GM03348 (cell line): Measurements from ENCODE around the gene ZNF610.
"Not testable (repeated sequence)": the region's sequence is repeated elsewhere in the genome, so short reads cannot be mapped to it uniquely, and the experiment has no call there.

Source experiments
- DNase-seq: peaks from one replicate; pipeline ENCODE4 v3.0.0; 2012; ENCODE audit warnings: low spot score

Gene ZNF610

GRCh38 chr19:52336117-52336790, at the start of gene ZNF610:
Gene ZNF610 (plus strand): TSS chr19:52336243. CDS start chr19:52349173, 12,930 bp downstream.
- DNase-seq, result peak; percentile 95

DNA sequence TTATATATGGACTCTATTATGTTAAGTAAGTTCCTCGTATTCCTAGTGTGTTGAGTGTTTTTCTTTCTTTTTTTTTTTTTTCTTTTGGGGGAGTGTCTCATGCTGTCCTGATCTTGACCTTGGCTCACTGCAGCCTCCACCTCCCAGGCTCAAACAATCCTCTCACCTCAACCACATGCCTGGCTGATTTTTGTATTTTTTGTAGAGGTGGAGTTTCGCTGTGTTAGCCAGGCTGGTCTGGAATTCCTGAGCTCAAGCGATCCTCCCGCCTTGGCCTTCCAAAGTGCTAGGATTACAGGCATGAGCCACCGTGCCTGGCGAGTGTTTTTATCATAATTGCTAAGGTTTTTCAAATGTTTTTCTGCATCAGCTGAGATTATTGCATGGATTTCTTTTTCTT, 49.8 kb upstream of the ZNF610 start:
- DNase-seq, result no peak

DNA sequence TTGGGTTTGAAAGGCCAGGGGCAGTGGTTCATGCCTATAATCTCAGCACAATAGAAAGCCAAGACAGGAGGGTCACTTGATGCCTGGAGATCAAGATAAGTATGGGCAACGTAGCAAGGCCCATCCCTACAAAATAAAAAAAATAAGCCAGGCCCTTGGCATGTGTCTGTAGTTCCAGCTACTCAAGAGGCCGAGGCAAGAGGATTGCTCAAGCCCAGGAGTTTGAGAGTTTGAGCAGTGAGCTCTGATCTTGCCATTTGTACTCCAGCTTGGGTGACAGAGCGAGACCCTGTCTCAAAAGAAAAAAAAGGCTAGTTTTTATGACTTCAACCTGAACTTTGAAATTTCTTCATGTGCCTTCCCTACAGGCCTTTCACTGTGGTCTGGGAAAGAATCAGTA, 44.3 kb upstream of the ZNF610 start:
- no peak for DNase-seq

- DNase-seq, result not testable (repeated sequence)
These were observed 43.1 kb upstream of the ZNF610 start for GRCh38 chr19:52292946-52293345.

- DNase-seq, result peak; percentile 22
These were observed 39.7 kb upstream of the ZNF610 start for GRCh38 chr19:52296400-52296772.

DNA sequence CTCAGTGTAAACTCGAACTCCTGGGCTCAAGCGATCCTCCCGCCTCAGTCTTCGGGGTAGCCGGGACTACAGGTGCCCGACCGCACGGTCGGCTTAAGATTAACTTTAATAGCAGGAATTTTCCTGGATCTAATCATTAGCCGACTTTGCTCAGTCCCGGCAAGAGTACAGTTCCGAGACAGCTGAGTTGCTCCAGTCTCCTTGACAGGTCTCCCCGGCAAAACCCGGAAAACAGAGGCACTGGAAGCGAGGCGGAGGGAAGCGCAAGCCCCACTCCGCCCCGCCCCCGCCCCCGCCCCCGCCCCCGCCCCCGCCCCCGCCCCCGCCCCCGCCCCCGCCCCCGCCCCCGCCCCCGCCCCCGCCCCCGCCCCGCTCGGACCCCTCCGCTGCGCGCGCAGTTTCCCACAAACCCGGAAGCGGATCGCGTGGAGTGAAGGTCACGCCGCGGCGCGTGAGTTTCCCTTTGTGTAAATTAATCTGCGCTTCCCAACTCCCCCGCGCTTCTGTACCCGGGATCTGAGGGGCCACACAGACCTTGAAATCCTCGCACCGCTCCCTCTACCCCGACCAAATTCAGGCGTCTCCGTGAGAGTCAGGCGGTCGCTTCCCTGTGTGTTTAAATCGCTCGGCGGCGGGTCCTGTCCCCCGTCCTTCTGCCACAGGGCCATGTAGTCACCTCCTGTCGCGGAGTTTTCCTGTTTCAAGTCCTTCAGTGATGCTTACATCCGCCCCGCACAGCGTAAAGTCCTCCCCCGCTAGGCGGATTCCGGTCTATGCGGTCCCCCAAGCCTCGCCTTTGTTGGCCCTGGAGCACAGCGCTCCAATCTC, 39.1 kb upstream of the ZNF610 start, which contains the start of gene ZNF480:
ZNF480 (plus strand) TSS at position 397 of the 828 bp plus-strand sequence. CDS start 3,244 bp downstream, outside the sequence.
- peak; percentile 96 for DNase-seq

DNA sequence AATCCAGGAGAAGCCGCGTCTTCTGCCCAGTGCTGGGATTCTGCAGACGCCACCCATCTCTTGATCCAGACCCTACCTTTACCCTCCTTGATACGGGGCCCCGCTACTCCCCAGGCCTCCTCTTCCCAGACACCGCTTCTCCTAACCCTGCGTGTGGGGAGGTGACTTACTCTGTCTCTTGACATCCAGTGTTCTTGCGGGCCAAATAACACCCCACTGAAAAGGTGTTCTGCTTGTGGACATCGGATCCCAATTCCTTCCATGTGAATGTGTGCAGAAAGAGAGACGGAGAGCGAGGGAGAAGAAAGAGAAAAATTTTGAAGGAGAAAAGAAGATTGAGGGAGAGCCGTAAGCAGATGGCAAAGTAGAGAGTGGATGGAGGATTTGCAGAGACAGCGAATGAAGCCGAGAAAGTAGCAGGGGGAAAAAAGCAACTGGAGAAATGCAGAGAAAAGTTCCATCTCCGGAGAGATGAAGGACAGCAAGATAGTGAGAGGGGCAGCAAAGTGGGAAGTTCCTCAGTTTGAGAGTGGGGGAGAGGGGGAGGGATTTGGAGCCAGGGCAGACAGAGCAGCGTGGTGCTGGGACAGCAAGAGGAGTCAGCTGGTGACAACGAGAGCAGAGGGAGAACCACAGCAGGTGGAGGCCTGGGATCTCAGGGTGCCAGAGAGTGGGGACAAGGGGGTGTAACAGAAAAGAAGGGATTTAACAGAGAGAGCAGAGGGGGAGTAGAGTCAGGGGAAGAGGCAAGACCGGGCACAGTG, 38.3 kb upstream of the ZNF610 start:
- DNase-seq, result no peak

GRCh38 chr19:52307275-52307674, 28.8 kb upstream of the ZNF610 start:
- DNase-seq, result no peak

DNA sequence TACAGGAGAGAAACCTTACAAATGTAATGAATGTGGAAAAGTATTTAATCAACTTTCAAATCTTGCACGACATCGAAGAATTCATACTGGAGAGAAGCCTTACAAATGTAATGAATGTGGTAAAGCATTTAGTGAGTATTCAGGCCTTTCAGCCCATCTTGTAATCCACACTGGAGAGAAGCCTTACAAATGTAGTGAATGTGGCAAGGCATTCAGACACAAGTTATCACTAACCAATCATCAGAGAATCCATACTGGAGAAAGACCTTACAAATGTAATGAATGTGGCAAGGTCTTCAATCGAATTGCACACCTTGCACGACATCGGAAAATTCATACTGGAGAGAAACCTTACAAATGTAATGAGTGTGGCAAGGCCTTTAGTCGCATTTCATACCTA, 13.6 kb upstream of the ZNF610 start:
- no peak for DNase-seq

DNA sequence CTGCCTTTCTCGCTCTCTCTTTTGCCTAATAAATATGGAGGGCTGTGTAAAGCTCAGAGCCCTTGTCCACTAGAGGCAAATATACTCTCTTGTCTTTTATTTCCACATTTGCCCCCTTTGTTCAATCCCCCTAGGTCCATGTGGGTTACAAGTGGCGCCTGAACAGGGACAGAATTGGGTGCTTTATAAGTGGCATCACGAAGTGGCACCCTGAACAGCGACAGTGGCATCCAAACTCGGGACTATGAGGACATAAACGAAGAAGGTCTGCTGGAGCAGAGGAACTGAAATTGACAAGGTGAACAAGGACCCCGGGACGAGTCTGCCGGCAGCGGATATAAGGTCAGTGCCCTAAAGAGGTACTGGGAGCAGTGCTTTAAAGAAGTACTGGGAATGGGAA, 4.3 kb upstream of the ZNF610 start:
- DNase-seq, result no peak

- no peak for DNase-seq
These were observed 301 bp upstream of the ZNF610 start for GRCh38 chr19:52335768-52336116.

- DNase-seq, result no peak
These were observed 843 bp downstream of the ZNF610 start for GRCh38 chr19:52336791-52337381.

DNA sequence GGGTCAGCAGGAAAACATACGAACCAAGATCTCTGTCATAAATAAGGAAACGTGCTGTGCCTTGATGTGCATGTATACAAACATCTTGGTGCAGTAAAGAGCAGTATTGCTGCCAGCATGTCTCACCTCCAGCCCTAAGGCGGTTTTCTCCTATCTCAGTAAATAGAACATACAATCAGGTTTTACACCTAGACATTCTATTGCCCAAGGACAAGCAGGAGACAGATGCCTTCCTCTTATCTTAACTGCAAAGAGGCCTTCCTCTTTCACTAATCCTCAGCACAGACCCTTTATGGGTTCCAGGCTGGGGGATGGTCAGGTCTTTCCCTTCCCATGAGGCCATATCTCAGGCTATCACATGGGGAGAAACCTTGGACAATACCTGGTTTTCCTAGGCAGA, 3.0 kb downstream of the ZNF610 start:
- not testable (repeated sequence) for DNase-seq

DNA sequence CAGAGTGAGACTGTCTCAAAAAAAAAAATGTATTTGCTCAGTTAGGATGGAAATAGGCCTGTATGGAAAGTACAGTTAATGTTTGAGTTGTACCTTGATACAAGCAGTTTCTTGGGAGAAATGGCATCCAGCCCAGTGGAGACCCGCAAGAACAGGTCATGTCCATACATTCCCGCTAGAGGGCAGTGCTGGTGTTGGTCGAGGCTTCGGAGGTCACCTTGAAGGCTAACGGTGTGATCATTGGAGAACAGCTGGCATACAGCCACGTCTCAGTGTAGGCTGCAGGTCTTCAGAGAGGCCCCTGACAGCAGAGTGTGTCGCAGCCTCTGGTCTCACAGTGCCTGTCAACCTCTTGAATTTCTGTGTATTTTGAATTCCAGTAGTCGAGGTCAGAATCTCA, 7.5 kb downstream of the ZNF610 start:
- peak; percentile 45 for DNase-seq

- DNase-seq, result no peak
These were observed 9.1 kb downstream of the ZNF610 start for GRCh38 chr19:52345162-52345561.

- no peak for DNase-seq
These were observed 15.5 kb downstream of the ZNF610 start for GRCh38 chr19:52351512-52351911.

DNA sequence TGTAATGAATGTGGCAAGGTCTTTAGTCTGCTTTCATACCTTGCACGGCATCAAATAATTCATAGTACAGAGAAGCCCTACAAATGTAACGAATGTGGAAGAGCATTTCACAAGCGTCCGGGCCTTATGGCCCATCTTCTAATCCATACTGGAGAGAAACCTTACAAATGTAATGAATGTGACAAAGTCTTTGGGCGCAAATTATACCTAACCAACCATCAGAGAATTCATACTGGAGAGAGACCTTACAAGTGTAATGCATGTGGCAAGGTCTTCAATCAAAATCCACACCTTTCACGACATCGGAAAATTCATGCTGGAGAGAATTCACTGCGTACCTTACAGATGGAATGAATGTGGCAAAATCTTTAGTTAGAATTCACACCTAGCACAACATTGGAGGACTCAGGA, 30.4 kb downstream of the ZNF610 start:
- no peak for DNase-seq

- DNase-seq, result peak; percentile 98
These were observed 33.7 kb downstream of the ZNF610 start, which contains the start of gene ZNF880 for GRCh38 chr19:52369559-52370340. Gene ZNF880 (plus strand): TSS chr19:52369923. CDS start chr19:52369966, 43 bp downstream.

DNA sequence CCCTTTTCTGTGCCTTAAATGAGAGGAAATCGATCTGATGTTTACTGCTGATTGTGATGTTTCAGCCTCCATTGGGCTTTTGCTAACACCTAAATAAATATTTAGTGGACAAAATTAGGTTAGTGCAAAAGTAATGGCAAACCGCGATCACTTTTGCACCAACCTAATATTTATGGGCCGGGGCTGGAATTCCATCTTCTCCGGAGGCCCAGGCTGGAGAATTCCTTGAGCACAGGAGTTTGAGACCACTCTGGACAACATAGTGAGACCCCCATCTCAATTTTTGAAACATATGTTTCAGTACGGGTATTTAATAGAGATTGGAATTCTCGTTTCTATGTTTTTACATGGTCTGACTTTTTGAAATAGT, 34.3 kb downstream of the ZNF610 start:
- no peak for DNase-seq

DNA sequence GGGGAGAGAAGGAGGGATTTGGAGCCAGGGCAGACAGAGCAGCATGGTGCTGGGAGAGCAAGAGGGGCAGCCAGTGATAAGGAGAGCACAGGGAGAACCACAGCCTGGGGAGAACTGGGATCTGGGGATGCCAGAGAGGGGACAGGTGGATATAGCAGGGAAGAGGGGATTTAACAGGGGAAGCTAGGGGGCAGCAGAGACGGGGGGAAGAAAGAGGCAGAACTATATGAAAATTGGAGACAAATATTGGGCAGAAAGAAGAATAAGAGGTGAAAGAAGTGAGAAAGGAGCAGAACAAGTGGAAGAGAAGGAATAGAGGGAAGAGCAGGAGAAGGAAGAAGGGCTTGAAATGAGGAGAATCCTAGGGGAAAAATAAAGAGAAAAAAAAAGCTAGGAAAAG, 55.1 kb downstream of the ZNF610 start:
- DNase-seq, result no peak

DNA sequence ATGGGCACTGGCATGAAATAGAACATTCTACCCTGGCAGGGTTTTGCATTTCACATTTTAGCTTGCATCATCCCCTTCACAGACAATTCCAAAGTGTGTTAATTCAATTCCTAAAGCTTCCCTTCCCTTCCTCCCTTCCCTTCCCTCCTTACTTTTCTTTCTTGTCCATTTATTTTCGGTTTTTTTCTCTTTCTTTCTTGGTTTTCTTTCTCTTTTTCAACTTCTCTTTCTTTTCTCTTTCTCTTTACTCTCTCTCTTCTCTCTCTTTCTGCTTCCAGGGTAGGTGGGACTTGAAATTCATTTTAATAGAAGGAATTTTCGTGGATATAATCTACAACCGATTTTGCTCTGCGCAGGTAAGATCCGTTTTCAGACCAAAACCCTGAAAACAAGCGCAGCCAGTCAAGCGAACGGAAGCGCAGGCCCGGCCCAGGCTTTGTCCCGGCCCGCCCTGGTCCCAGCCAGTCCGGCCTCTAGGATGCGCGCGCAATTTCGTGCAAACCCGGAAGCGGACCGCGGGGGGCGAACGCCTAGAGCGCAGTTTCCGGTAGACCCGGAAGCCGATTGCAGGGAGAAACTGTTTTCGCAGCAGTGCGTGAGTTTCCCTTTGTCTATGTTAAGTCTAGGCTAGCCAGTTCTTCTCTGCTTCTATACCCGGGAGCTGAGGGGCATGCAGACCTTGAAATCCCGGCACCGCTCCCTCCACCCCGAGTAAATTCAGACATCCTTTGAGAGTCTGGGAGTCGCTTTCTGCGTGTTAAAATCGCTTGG, 61.5 kb downstream of the ZNF610 start, which contains the start of gene ZNF528:
ZNF528 (plus strand) TSS at position 540 of the 771 bp plus-strand sequence. CDS start 4,165 bp downstream, outside the sequence.
- DNase-seq, result peak; percentile 99
